ENCODE measurements around the gene ENGASE.

DNA sequence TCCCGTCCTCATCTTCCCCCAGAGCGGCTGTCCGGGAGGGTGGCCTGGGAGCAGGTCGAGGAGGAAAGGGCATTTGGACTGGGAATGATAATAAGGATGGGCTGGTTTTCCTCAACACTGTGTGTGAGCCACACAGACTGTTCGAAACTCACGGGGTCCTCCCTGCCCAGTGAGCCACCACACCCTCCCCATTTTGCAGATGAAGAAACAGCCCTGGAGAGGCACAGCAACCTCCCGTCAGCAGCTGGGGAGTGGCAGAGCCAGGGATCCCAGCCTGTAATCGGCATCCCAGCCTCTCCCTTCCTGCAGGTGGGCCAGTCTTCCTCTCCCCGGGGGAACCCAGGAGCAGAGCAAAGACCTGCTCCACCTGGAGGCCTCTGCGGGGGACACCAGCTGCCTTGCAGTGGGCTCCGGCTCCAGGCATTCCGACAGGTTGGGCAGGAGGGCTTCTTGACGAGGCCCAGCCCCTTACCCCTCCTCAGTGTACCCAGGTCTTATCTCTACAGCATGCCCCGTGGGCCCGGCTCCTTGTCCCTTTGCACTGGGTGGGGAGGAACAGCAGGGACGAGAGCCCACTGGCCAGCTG lies 23.8 kb downstream of the ENGASE start:
- TF ChIP-seq, protein P1, sequence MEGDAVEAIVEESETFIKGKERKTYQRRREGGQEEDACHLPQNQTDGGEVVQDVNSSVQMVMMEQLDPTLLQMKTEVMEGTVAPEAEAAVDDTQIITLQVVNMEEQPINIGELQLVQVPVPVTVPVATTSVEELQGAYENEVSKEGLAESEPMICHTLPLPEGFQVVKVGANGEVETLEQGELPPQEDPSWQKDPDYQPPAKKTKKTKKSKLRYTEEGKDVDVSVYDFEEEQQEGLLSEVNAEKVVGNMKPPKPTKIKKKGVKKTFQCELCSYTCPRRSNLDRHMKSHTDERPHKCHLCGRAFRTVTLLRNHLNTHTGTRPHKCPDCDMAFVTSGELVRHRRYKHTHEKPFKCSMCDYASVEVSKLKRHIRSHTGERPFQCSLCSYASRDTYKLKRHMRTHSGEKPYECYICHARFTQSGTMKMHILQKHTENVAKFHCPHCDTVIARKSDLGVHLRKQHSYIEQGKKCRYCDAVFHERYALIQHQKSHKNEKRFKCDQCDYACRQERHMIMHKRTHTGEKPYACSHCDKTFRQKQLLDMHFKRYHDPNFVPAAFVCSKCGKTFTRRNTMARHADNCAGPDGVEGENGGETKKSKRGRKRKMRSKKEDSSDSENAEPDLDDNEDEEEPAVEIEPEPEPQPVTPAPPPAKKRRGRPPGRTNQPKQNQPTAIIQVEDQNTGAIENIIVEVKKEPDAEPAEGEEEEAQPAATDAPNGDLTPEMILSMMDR (IDR thresholded peaks at IDR 0.05), result no peak
- TF ChIP-seq POLR2A (IDR thresholded peaks at IDR 0.05), result no peak

All from lower leg skin (tissue), 3 donors.